HG02884 (cell line): ENCODE measurements around the gene ATP6AP1.

ENCODE experiments used
- ATAC-seq: cut with Tn5 transposase; IDR thresholded peaks from one replicate; pipeline ENCODE4 v1.9.1; 2021; ENCODE audit warnings: mild to moderate bottlenecking, moderate library complexity; ENCODE audit not compliant: unreplicated experiment

The ATP6AP1 gene

DNA sequence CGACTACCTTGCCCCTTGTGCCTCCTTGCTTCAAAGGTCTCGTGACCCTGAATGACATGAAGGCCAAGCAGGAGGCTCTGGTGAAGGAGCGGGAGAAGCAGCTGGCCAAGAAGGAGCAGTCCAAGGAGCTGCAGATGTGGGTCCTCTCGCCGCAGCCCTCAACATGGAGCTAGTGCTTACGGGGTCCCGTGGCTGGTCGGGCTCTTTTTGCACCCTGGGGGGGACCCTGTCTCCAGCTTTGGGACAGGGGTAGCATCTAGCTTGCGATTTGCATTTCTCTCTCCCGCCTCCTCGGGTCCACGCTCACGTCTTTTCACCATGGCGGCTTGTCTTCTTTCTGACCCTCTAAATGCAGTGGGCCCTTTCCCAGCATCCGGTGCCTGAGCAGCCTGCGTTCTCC is 17.3 kb downstream of the ATP6AP1 start:
- ATAC-seq: no peak

DNA sequence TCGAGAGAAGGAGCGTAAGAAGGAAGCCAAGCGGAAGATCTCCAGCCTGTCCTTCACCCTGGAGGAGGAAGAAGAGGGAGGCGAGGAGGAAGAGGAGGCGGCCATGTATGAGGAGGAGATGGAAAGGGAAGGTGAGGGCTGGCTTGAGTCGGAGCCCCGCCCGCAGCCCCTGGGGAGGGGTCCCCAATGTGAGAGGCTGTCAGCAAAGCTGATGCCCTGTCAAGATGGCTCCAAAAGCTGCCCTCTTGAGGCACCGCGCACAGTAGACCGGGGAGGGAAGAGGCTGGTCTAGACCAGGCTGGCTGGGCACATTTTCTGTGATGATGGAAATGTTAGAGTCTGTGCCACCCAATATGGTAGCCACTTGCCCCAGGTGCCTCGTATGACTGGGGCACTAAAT is 18.0 kb downstream of the ATP6AP1 start:
- no peak for ATAC-seq

DNA sequence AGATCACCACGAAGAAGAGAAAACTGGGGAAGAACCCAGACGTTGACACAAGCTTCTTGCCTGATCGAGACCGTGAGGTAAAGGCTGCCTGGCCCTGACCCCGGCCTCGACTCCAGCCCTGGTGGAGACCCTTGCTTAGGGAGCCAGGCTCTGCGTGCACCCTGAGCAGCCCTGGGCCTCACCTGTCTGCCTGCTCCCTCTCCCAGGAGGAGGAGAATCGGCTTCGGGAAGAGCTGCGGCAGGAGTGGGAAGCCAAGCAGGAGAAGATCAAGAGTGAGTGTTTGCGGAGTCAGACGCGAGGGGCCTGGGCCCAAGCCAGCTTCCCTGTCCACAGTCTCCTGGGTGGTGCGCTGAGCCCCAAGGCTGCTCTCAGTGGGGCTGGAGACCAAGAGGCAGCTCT is 20.0 kb downstream of the ATP6AP1 start:
- no peak for ATAC-seq

DNA sequence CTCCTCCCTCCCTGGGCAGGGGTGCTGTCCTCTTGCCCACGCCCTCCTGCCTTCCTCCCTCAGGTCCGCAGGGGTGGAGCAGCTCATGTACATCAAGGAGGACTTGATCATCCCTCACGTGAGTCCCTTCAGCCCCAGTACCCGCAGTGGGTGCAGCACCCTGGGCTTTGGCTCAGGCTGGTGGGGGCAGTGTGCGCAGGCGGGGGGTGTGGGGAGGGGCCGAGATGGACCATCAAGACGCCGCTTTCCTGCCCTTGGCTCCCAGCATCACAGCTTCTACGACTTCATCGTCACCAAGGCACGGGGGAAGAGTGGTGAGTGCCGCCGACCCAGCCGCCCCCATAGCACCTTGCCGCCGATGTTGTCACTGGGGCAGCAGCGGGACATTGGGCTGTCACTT is 21.1 kb downstream of the ATP6AP1 start:
- no peak for ATAC-seq

DNA sequence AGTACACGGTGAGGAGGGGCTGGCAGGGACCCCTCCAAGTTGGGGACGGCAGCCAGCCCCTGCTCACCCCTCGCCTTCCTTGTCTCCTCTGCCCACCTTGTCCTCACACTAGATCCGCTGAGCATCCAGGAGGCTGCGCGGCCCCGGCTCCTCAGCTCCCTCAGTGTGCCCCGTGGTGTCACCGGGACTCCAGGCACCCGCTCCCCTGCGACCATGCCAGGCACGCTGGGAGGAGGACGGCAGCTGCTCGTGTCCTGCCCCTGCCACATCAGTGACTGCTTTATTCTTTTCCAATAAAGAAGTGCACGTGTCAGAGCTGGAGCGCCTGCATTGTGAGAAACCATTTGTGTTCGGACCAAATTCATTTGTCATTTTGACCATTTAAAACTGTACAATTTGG is 21.8 kb downstream of the ATP6AP1 start:
- no peak for ATAC-seq

DNA sequence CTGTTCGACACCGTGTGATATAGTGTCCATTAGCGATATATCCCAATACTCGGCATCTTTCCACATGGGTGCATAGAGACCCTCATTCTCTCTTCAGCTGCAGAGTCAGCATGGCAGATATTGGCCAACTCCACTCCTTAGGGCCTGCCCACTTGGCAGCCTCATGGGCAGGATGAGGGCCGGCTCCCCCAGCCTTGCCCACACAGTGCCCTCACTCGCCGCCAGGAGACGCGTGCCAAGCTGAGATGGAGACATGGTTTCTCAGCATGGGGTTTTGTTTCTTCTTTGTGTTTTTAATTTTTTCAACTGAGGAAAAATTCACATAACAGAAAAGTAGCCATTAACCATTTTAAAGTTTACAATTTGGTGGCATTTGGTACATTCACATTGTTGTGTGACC is 24.3 kb downstream of the ATP6AP1 start:
- ATAC-seq: no peak

DNA sequence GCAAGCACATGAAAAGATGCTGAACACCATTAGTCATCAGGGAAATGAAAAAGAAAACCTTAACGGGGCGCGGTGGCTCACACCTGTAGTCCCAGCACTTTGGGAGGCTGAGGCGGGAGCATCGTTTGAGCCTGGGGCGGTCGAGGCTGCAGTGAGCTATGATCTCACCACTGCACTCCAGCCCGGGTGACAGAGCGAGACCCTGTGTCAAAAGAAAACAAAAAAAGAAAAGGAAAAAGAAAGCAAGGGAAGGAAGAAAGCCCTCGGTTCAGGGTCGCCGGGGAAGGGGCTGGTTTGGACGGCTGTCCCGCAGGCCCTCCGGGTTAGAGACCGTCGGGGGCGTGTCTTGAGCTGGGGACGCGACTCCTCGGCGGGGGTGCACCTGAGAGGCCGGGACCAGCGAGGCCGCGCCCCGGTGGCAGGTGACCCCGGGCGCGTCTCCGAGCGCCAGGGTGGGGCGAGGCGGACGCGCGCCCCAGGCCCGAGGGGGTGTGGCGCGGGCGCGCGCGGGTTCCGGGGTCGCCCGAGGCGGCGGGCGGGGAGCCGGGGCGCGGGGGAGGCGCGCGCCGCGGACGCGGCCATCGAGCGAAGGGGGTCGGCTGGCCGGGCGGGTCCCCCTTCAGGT is 29.1 kb downstream of the ATP6AP1 start:
- peak; percentile 54 for ATAC-seq

DNA sequence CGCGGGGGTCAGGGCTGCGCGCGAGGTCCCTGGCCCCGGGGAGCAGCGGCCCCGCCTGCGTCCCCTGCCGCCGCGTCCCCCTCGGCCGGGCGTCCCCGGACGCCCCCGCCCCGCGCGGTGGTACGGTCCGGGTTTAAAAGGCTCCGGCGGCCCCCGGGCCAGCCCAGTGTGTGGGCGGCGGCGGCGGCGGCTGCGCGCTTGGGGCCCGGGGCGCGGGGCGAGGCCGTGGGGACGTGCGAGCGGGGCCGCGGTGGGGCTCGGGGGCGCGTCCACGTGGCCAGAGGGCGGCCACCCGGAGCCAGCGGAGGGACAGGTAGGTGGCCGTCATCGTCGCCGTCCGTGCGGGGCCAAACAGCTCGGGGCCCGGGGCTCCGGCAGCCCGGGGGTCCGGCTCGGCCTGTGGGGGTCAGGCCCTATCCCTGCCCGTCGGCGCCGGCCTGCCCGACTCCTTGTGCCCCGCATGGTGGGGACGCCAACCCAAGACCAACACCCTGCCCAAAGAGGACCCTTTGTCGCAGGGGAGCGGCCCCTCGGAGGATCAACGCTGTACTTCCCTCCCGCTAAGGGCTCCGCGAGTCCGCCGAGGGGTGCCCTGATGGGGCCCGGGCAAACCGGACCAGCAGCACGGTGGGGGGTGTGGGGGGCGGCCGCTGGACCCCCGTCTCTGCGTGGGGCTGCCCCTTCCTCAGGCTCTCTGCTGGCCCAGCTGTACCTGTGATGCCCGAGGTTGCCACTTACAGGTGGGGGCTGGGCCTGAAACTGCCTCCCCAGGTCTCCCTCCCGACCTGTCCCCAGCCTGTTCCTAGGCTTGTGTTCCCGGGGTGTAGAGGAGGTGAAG is 29.9 kb downstream of the ATP6AP1 start, which contains the start of gene PLXNA3:
Gene PLXNA3, plus strand, starts transcription at position 166 of the 838 bp plus-strand sequence. CDS start 1,903 bp downstream, outside the sequence.
- ATAC-seq: peak; percentile 54

DNA sequence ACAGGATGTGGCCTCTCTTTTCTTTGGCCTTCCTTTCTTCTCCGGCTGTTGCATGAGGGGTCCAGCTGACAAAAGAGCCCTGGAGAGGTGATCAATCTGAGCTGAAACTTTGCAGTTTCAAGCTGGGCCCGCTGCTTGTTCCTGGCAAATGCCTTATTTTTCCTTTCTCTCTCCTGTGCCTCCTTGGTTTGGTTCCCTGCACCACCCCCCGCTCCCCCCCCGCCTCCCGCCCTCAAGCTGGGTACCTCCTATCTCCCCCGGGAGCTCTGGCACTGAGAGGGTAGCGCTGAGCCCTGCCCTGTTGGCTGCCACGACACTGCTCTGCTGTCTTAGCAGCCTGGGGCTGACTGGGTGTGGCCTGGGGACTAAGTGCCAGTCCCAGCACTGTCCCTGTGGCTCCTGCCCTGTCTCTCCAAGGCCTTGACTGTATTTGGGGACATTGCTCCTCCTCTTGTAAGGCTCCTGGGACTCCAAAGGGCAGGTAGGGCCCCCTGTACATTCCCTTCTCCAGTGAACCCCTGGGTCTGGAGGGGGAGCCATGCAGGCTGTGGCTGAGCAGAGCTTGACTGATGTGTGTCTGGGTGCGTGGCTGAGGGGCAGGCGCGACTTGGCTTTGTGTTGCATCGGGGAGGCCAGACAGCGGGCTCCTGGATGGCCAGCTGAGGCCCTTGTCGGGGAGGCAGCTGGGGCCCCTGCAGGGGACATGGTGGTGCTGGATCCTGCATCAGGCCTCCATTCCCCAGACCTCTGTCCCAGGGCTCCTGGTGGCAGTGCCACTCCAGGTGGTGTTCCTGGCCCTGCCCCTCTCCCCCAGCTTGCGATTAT is 30.7 kb downstream of the ATP6AP1 start:
- ATAC-seq: no peak

DNA sequence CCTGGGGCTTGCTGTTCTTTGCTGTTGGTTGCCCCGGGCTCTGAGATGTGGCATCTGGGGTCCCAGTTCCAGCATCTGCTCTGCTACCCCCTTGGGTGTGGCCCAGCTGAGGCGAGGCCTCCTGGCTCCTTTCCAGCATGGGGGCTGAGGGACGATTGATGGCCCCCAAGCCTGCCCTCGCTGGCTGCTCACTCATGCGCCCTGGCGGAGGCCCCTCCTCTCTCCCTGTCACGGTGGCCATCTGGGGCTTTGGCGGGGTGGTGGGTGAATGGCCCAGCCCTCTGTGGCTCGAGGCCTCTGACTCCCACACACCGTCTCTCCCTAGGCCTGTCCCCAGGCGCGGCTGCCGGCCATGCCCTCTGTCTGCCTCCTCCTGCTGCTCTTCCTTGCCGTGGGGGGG is 31.4 kb downstream of the ATP6AP1 start:
- no peak for ATAC-seq

DNA sequence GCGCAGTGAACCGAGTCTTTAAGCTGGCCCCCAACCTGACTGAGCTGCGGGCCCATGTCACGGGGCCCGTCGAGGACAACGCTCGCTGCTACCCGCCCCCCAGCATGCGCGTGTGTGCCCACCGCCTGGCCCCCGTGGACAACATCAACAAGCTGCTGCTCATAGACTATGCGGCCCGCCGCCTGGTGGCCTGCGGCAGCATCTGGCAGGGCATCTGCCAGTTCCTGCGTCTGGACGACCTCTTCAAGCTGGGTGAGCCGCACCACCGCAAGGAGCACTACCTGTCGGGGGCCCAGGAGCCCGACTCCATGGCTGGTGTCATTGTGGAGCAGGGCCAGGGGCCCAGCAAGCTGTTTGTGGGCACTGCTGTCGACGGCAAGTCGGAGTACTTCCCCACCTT is 31.8 kb downstream of the ATP6AP1 start:
- ATAC-seq: no peak

DNA sequence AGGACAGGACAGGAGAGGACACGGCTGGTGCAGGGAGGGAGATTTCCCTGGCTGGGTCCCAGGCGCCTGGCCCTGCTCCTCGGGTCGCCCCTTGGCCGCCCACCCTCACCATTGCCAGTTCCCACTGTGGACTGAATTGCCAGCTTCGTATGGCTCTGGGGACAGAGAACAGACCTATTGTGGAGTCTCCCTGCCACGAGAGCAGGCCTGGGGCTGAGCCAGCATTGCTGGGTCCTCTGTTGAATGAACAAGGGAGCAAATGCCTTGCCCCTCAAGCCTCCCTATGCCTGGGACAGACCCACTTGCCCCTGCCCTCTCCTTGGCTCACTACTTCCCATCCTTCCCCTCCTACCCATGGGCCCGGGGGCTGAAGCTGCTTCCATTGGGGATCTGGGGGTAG is 33.9 kb downstream of the ATP6AP1 start:
- ATAC-seq: no peak

DNA sequence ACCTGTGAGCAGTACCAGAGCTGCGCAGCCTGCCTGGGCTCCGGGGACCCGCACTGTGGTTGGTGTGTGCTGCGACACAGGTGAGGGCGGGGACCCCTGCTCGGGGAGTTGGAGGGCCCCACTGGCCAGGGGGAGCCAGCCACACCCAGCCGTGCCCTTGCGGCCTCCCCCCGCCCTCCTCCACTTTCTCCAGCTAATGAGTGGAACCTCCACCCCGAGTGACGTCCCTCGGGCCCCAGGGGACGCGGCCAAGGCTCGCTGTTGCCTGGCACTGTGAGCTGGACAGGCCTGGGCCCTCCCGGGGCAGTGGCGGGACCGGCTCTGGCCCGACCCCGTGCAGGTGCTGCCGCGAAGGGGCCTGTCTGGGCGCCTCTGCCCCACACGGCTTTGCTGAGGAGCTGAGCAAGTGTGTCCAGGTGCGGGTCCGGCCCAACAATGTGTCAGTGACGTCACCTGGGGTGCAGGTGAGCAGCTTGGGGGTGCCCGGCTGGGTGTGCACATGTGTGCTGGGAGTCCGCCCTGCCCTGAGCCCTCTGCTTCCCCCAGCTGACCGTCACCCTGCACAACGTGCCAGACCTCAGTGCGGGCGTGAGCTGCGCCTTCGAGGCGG is 35.2 kb downstream of the ATP6AP1 start:
- ATAC-seq: no peak

DNA sequence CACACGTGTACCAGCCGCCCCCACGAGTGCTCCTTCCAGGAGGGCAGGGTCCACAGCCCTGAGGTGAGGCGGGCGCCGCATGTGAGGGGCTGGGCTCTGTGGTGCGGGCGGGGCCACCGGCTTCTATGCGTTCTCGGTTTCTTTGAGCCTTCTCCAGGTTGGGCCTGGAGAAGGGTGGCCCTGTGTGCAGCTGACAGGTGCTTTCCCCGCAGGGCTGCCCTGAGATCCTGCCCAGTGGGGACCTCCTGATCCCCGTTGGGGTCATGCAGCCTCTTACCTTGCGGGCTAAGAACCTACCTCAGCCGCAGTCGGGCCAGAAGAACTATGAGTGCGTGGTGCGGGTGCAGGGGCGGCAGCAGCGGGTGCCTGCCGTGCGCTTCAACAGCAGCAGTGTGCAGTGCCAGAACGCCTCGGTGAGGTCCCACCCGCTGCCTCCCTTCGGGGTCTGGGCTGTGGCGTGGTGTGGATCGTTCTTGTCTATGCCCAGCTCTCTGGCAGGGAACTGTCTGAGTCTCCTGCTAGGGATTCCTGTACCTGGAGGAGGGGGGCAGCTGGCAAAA is 36.4 kb downstream of the ATP6AP1 start:
- no peak for ATAC-seq

DNA sequence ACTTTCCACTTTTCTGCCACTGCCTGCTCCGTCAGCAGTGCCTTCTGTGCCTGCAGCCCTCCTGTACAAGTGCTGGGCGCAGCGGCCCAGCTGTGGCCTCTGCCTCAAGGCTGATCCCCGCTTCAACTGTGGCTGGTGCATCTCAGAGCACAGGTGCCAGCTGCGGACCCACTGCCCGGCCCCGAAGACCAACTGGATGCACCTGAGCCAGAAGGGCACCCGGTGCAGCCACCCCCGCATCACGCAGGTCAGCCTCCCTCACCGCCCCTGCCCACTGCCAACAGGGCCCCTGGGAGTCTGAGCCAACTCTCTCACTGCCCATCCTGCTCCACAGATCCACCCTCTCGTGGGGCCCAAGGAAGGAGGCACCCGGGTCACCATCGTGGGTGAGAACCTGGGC is 37.1 kb downstream of the ATP6AP1 start:
- ATAC-seq: no peak

DNA sequence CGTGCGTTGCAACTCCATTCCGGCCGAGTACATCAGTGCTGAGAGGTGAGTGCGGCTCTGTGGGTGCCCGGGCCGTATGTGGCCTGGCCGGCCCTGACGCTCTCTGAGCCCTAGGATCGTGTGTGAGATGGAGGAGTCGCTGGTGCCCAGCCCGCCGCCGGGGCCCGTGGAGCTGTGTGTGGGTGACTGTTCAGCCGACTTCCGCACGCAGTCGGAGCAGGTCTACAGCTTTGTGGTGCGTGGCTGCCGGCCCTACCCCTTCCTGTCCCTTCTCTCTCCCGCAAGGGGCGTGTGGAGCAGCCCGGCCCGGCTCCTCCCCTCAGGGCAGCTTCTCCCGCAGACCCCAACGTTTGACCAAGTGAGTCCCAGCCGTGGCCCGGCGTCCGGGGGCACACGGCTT is 37.6 kb downstream of the ATP6AP1 start:
- ATAC-seq: no peak

DNA sequence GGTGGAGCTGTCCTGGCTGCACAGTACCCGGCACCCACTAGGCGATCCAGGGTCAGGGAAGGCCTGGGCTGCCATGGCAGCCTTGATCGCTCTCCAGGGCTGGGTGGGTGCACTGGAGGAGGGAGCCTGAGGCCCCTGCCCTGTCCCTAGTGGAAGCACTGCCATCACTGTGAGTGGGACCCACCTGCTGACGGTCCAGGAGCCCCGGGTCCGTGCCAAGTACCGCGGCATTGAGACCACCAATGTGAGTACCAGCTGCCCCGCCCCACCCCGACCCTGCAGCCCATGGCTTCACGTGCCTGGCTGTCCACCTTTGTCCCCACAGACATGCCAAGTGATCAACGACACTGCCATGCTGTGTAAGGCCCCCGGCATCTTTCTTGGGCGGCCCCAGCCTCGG is 38.4 kb downstream of the ATP6AP1 start:
- no peak for ATAC-seq

DNA sequence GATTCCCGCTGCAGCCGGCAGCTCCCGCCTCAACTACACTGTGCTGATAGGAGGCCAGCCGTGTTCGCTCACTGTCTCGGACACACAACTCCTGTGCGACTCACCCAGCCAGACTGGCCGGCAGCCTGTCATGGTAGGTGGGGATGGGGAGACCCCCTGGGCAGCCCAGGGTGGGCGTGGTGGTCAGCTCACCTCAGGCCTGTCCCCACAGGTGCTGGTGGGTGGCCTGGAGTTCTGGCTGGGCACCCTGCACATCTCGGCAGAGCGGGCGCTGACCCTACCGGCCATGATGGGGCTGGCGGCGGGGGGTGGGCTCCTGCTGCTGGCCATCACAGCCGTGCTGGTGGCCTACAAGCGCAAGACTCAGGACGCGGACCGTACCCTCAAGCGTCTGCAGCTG is 39.1 kb downstream of the ATP6AP1 start:
- ATAC-seq: no peak

DNA sequence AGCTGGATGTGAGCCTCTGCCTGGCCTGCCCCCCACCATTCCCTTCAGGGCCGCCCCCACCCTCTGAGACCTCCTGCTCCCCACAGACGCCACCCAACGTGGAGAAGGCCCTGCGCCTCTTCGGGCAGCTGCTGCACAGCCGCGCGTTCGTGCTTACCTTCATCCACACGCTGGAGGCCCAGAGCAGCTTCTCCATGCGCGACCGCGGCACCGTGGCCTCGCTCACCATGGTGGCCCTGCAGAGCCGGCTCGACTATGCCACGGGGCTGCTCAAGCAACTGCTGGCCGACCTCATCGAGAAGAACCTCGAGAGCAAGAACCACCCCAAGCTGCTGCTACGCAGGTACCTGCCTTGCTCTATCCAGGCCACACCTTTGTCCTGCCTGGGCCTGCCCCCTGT is 39.7 kb downstream of the ATP6AP1 start:
- no peak for ATAC-seq

DNA sequence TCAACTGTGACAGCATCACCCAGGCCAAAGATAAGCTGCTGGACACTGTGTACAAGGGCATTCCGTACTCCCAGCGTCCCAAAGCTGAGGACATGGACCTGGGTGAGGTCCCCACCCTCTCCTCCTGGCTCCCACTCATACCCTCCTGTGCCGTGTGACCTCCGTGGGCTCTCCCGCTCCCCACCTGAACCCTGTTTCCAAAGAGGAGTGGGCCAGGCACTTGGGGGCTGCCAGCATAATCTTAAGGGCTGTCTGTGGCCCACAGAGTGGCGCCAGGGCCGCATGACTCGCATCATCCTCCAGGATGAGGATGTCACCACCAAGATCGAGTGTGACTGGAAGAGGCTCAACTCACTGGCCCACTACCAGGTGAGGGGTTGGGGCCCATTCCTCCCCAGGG is 40.6 kb downstream of the ATP6AP1 start:
- ATAC-seq: no peak

DNA sequence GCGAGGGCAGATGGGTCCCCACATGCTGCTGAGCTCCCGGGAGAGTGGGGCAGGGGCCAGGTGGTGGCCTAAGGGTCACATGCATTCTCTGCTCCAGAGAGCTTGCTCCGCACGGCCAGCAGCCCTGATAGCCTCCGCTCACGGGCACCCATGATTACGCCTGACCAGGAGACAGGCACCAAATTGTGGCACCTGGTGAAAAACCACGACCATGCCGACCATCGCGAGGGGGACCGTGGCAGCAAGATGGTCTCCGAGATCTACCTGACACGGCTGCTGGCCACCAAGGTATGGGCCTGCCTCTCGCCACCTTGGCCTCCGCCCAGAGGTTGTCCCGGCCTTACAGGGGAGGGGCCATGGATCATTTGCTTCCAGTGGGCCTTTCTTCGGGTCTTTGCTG is 41.4 kb downstream of the ATP6AP1 start:
- ATAC-seq: no peak
